Esophagus muscularis mucosa (tissue), 3 donors: ENCODE measurements around the gene CYP17A1.

Source experiments
- CTCF ChIP-seq, 3 experiments: fragments of 200-600 bp in 2 of 3; fragments of 450-650 bp in 1 of 3; sonication (generic) in 2 of 3; IDR thresholded peaks; one replicate each; pipeline ENCODE4 v1.5.1; 2017 to 2019; ENCODE audit warnings: antibody characterized with exemption in 3 of 3, mild to moderate bottlenecking in 2 of 3, moderate library complexity in 1 of 3
- POLR2A ChIP-seq: fragments of 450-650 bp; IDR thresholded peaks from one replicate; pipeline ENCODE4 v1.6.1; 2017; ENCODE audit warnings: antibody characterized with exemption, moderate library complexity, mild to moderate bottlenecking, low read depth
- POLR2AphosphoS5 ChIP-seq, 2 donors: sonication (generic); formaldehyde crosslinking; IDR thresholded peaks; one replicate each; pipeline ENCODE4 v1.6.1; 2017; ENCODE audit warnings: antibody characterized with exemption in 2 of 2

DNA sequence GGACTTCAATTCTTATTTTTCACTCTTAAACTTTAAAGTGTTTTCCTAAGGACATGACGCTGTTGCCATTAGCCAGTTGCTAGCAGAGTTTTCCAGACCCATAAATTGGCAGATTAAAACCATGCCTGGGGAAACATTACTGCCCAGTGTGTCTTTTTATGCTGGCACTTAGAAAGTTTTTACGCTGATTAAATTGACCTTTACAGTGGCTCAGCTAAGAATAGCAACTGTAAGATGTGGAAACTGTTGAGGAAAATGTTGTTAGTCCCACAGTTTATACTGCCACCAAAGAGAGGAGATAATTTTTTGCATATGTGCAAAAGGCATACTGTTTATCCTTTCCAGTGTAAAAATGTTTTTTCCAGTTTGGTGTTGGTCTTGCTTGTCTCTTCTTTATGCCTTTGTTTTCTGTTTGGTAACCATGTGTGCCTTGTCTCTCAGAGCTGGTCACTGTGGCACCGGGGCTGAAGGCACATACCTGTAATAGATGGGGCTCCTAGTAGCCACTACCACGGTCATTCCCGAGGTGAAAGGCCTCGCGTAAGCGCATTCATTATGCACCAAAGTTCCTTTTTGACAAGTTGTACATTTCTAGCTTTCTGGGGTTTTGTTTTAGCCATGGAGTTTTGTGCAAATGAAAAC, 45.3 kb downstream of the CYP17A1 start:
- TF ChIP-seq CTCF (IDR thresholded peaks at IDR 0.05) (no peak), POLR2AphosphoS5 (IDR thresholded peaks at IDR 0.05) (no peak), POLR2A (no peak)
